GM18870 (cell line): ENCODE results near the gene PAX6.

ENCODE experiments used
- ATAC-seq: cut with Tn5 transposase; IDR thresholded peaks from one replicate; pipeline ENCODE4 v1.9.1; 2021; ENCODE audit warnings: moderate library complexity; ENCODE audit not compliant: unreplicated experiment

Gene PAX6

GRCh38 chr11:31798554-31799434 lies 12.3 kb downstream of the PAX6 start:
- ATAC-seq = no peak

GRCh38 chr11:31798057-31798553 lies 13.0 kb downstream of the PAX6 start:
- ATAC-seq = no peak

DNA sequence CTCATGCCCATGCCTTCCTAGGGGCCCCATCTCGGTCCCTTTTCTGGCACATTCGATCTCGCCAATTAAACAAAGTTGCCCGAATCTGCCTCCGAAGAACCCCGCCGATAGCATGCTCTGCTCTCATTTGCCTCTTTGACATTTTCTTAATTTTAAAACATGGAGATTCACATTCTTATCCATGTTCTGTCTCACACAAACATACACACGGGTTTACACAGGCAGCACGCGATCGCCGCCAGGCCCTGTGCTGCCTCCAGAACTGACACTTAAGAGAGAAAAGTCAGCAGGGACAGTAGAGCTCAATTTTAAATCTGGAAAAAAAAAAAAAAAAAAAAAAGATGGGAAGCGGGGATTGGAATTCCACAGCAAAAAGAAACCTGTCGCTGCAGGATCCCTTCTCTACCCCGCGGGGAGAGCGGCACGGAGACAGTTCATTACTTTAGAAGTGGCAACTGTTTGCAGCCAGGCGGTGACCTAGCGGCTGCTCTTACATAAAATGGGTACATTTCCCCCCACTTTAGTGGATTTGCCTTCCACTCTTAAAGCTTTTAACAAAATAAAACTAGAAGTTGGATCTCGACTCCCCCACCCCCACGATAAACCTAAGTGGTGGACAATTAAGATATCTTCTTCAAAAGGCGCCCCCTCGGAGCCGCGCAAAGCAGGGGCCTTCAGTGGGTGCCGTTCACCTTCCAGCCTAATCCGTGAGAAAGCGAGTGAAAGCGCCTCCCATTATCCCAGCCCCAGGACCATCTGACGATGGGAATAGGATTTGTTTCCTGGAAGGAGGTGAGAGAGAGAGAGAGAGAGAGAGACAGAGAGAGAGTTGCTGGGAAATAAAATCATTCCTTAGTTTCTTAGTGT lies 13.7 kb downstream of the PAX6 start:
- ATAC-seq = no peak

DNA sequence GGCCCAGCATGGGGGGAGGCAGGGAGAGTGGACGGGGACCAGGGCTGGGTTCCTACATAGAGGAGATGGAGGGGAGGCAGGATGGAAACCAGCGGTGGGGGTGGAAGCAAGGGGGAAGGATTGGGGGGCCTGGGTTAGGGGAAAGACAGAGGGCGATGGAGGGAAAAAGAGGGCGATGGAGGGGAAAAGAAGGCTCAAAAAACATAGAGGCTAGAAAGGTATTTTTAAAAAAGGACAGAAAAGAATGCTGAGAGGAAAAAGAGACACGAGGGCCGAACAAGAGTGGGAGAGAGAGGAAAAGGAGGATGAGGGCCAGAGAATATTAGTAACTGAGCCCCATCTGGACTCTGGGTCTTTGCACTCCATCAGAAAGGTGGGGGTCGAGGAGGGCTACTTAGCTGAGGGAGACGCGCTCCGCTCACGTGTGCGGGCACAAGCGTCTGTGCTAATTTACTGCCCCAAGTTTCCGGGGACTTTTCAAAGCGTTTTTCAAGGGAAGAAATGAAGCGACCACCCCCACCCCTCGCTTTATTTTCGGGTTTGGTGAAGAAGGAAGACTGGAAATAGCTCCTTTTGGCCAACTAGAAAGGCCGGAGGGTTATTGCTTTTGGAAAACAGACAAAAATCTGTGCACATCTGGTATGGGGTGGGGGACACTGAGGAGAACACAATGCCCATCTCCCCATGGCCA lies 14.5 kb downstream of the PAX6 start:
- ATAC-seq = no peak

- no peak for ATAC-seq
Measured at GRCh38 chr11:31795706-31796498, 15.2 kb downstream of the PAX6 start.

DNA sequence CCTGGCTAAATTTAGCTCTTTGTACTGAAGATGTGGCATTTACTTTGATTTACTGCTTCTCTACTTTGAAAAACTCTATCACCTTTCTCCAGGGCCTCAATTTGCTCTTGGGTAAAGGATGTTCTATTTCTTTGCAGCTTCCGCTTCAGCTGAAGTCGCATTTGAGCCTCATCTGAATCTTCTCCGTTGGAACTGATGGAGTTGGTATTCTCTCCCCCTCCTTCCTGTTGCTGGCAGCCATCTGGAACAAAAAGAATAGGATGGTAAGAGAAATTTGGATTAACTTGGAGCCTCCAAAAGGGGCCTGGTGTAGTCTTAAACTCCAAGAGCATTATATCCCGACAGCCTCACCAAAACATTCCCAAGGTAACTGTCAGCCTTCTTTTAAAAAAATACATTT lies 16.6 kb downstream of the PAX6 start:
- ATAC-seq = no peak

DNA sequence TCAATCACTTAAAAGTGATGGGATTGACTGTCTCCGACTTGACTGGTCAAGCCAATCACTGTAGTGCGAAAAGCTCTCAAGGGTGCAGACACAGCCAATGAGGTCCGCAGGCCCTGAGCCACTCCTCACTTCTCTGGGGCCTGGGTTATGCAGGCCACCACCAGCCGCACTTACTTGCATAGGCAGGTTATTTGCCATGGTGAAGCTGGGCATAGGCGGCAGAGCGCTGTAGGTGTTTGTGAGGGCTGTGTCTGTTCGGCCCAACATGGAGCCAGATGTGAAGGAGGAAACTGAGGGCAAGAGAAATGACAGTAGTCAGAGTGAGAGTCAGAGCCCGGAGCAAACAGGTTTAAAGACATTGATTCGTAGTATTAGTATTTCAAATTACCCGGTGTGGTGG lies 17.9 kb downstream of the PAX6 start:
- ATAC-seq = no peak

GRCh38 chr11:31792456-31792855 lies 18.7 kb downstream of the PAX6 start:
- ATAC-seq = no peak

DNA sequence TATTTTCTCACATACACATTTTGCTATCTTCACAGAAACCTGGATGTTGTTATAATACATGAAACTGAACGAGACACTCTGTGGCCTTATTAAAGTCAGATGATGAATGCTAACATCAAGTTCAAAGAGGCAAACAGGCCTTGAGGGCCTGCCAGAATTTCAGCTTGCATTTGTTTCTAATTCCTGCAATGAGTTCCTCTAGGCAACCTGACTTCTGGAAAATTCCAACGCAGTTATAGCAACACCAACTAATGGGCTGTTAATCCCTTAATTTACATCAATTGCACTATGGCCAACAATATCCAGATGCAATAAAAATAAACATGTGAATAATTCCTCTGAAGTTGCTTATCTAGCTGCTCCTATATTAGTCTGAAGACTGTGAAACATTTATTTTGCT lies 19.1 kb downstream of the PAX6 start:
- ATAC-seq = no peak

DNA sequence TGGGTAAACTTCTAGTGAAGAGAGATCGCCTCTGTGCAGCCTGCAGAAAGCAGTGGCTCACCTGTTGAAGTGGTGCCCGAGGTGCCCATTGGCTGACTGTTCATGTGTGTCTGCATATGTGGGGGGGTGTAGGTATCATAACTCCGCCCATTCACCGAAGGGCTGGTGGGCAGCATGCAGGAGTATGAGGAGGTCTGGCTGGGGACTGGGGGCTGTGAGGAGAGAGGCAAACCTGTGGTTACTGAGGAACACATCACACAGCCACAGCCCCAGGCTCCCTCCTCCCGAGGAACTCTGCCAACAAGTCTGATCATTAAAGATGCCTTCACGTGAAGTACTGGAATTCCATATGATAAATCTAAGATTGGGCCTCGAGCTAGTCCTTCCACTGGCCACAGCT lies 20.5 kb downstream of the PAX6 start:
- ATAC-seq = no peak

- no peak for ATAC-seq
Measured at GRCh38 chr11:31788085-31788484, 23.0 kb downstream of the PAX6 start.

DNA sequence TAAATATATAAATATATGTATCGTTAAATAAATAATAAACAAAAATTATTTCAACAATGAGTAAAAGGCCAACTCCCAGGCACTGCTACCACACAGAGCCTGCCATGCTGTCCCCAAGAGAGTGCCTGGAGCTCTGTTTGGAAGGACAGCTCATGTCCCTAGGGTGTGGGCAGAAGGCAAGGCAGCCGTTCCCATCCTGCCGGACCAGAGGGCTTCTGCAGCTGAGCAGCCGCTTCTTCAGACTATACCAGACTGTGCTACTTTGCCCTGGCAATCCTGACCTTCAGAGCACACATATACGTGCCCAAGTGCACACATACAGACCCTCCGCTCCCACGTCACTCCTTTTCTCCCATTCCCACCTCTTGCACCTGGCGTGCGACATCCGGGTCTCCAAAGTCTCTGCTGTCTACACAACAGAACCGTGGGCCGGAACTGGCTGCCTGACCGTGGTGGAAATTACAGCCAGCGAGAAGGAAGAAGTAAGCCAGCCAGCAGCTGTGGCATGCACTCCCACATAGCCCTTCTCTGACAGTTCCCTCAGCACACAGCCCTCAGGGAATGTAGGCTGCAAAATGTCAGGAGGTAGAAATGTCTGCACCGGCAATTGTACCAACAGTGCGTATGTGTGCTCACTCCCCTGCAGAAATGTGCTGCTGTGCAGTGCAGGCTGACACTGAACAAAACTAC lies 24.0 kb downstream of the PAX6 start:
- no peak for ATAC-seq

DNA sequence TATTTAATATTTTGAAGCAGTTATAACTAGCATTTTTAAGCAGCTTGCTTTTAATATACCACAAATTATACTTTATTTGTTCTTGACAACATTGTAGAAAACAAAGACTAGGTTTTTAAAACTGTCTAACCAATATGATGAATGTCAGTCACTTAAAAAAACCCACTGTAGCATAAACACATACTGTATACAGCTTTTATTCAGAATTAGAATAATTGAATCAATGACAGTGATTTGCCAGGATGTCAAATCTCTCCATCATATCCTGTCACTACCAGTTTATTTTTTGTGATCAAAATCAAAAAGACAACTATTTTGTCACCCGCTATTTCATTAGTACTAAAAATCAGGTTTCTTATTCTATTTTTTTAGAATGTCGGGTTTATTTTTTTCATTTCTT lies 26.5 kb downstream of the PAX6 start:
- no peak for ATAC-seq

GRCh38 chr11:31783252-31783651 lies 27.9 kb downstream of the PAX6 start:
- no peak for ATAC-seq

DNA sequence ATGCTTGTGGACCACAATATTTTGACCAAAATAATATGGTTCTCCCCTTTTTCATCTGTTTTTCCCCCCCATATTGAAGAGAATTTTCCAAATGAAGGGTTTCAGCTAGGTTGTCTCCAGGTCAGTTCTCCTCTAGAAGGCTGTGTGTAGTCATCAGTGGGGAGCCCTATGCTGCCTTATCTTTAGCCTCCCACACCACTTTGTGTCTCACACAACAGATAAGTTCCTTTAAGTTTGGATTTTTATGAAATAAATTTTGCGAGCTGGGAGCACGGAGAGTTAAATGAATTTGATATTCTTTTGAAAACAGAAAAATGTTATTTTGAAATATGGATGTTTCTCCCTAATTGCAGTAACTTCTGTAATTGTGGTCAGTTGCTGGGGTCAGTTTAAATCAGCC lies 28.9 kb downstream of the PAX6 start:
- no peak for ATAC-seq

DNA sequence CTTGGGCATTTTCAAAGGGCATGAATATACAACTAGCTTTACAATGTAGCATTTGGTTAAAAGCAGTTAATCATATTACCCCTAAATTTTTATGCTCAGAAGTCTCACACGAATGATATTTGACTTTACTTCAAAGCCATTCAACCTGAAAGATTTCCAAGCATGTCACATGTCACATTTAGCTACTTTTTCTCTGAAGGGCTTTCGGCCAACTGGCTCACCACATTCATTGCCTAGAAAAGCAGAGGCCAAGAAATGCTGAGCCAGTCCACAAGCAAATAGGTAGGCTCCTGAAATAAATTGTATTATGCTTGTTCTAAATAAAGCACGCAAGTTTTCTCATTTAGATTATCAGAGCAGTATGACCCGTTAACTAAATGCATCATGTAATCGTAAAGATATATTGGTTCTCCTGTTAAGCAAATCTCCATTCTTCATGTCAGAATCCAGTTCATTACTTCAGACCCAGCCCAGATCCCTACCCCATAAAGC lies 30.6 kb downstream of the PAX6 start:
- no peak for ATAC-seq

GRCh38 chr11:31780078-31780477 lies 31.0 kb downstream of the PAX6 start:
- no peak for ATAC-seq

DNA sequence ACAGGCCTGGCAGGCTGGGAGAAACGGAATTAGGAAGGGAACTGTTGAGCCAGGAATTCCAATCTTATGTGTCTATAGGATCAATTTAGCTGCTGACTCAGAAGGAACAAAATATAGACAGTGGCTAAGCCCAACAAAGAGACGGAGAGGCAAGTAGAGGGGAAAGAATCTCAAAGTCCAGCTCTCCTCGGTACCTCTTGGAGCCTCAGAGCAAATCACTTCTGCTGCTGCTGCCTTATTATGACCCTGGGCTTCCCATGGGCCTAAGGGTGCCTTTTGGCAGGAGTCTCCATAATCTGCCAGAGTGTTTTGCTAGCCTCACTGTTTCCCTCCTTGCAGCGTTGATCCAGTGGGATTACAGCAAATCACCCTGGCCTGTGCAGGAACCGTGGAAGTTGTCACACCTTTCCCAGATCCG lies 31.7 kb downstream of the PAX6 start:
- ATAC-seq = no peak

- ATAC-seq = no peak
Measured at GRCh38 chr11:31772412-31772811, 38.7 kb downstream of the PAX6 start.
